ENCODE data around the gene CACFD1. TPM values are rescaled to one million over a fixed set of nuclear protein-coding genes. Genes with fewer than 3 reads are reported as not detected.

The CACFD1 gene
- total RNA-seq, 1 donor from 2014 or later: 13.1 TPM

- DNase-seq (ENCODE audit: low read depth) (no peak), FAIRE-seq (no peak)
- Mint-ChIP-seq H3K36me3 (ENCODE audit: low read depth, unreplicated experiment) (peaks cover 5% of the 10 kb centered on the region), H3K4me1 (ENCODE audit: low read depth, unreplicated experiment) (no peaks in the 10 kb centered on the region), H3K9me3 (ENCODE audit: unreplicated experiment) (no peaks in the 10 kb centered on the region), H3K4me3 (ENCODE audit: unreplicated experiment) (no peak overlapping the region), H3K27me3 (ENCODE audit: low read depth, unreplicated experiment) (peaks cover 2% of the 10 kb centered on the region), H3K27ac (ENCODE audit: unreplicated experiment) (no peak overlapping the region)
- no peaks in the 10 kb centered on the region for H4K20me1 ChIP-seq (ENCODE audit: insufficient read depth, low read length)
- no peak overlapping the region for H3K9ac ChIP-seq (ENCODE audit: low read length)
- no peaks in the 10 kb centered on the region for H3K9me3 ChIP-seq (ENCODE audit: insufficient read depth, low read depth, low read length)
- H3K4me1 ChIP-seq (ENCODE audit: insufficient read depth, low read length): no peaks in the 10 kb centered on the region
- H3K79me2 ChIP-seq (ENCODE audit: insufficient read depth, low read length): no peaks in the 10 kb centered on the region
- no peaks in the 10 kb centered on the region for H3K36me3 ChIP-seq (ENCODE audit: insufficient read depth, low read length)
- no peak overlapping the region for H3K4me3 ChIP-seq (ENCODE audit: insufficient read depth, low read depth, low read length)
- no peak overlapping the region for H3K27ac ChIP-seq (ENCODE audit: low read depth, low read length)
- no peaks in the 10 kb centered on the region for H3K27me3 ChIP-seq (ENCODE audit: insufficient read depth, low read length)
- H3K4me2 ChIP-seq (ENCODE audit: low read length): no peak overlapping the region
- TF ChIP-seq EZH2 (IDR thresholded peaks at IDR 0.05; ENCODE audit: insufficient read depth, low read length) (no peak), CTCF (IDR thresholded peaks at IDR 0.05; ENCODE audit: insufficient read depth, low read depth, low read length) (no peak)
- no peak overlapping the region for H2AFZ ChIP-seq (ENCODE audit: low read depth, low read length)
Observed at GRCh38 chr9:133433351-133433843, 26.4 kb upstream of the CACFD1 start.

- DNase-seq (ENCODE audit: low read depth) (no peak), FAIRE-seq (no peak)
- Histone ChIP-seq H3K9me3 (ENCODE audit: insufficient read depth, low read depth, low read length) (no peaks in the 10 kb centered on the region), H3K27ac (ENCODE audit: low read depth, low read length) (no peak overlapping the region), H4K20me1 (ENCODE audit: insufficient read depth, low read length) (no peaks in the 10 kb centered on the region), H3K4me2 (ENCODE audit: low read length) (no peak overlapping the region), H3K79me2 (ENCODE audit: insufficient read depth, low read length) (no peaks in the 10 kb centered on the region), H3K36me3 (ENCODE audit: insufficient read depth, low read length) (no peaks in the 10 kb centered on the region), H2AFZ (ENCODE audit: low read depth, low read length) (no peak overlapping the region), H3K27me3 (ENCODE audit: insufficient read depth, low read length) (no peaks in the 10 kb centered on the region), H3K4me3 (ENCODE audit: insufficient read depth, low read depth, low read length) (no peak overlapping the region), H3K9ac (ENCODE audit: low read length) (no peak overlapping the region), H3K4me1 (ENCODE audit: insufficient read depth, low read length) (no peaks in the 10 kb centered on the region)
- Mint-ChIP-seq H3K9me3 (ENCODE audit: unreplicated experiment) (no peaks in the 10 kb centered on the region), H3K4me1 (ENCODE audit: low read depth, unreplicated experiment) (no peaks in the 10 kb centered on the region), H3K4me3 (ENCODE audit: unreplicated experiment) (no peak overlapping the region), H3K27me3 (ENCODE audit: low read depth, unreplicated experiment) (peaks cover 20% of the 10 kb centered on the region), H3K27ac (ENCODE audit: unreplicated experiment) (no peak overlapping the region), H3K36me3 (ENCODE audit: low read depth, unreplicated experiment) (peaks cover 2% of the 10 kb centered on the region)
- TF ChIP-seq CTCF (IDR thresholded peaks at IDR 0.05; ENCODE audit: insufficient read depth, low read depth, low read length) (no peak), EZH2 (IDR thresholded peaks at IDR 0.05; ENCODE audit: insufficient read depth, low read length) (no peak)
Observed at GRCh38 chr9:133436681-133437080, 23.1 kb upstream of the CACFD1 start.

- Histone ChIP-seq H3K4me2 (ENCODE audit: low read length) (no peak overlapping the region), H3K27me3 (ENCODE audit: insufficient read depth, low read length) (no peaks in the 10 kb centered on the region), H2AFZ (ENCODE audit: low read depth, low read length) (no peak overlapping the region), H3K36me3 (ENCODE audit: insufficient read depth, low read length) (no peaks in the 10 kb centered on the region), H4K20me1 (ENCODE audit: insufficient read depth, low read length) (no peaks in the 10 kb centered on the region), H3K9me3 (ENCODE audit: insufficient read depth, low read depth, low read length) (no peaks in the 10 kb centered on the region), H3K9ac (ENCODE audit: low read length) (no peak overlapping the region), H3K4me1 (ENCODE audit: insufficient read depth, low read length) (no peaks in the 10 kb centered on the region), H3K4me3 (ENCODE audit: insufficient read depth, low read depth, low read length) (no peak overlapping the region), H3K79me2 (ENCODE audit: insufficient read depth, low read length) (no peaks in the 10 kb centered on the region), H3K27ac (ENCODE audit: low read depth, low read length) (no peak overlapping the region)
- Mint-ChIP-seq H3K27me3 (ENCODE audit: low read depth, unreplicated experiment) (peaks cover 24% of the 10 kb centered on the region), H3K4me1 (ENCODE audit: low read depth, unreplicated experiment) (no peaks in the 10 kb centered on the region), H3K4me3 (ENCODE audit: unreplicated experiment) (no peak overlapping the region), H3K9me3 (ENCODE audit: unreplicated experiment) (no peaks in the 10 kb centered on the region), H3K27ac (ENCODE audit: unreplicated experiment) (no peak overlapping the region), H3K36me3 (ENCODE audit: low read depth, unreplicated experiment) (peaks cover 2% of the 10 kb centered on the region)
- no peak for FAIRE-seq
- no peak for DNase-seq (ENCODE audit: low read depth)
- TF ChIP-seq CTCF (IDR thresholded peaks at IDR 0.05; ENCODE audit: insufficient read depth, low read depth, low read length): no peak
- no peak for TF ChIP-seq EZH2 (IDR thresholded peaks at IDR 0.05; ENCODE audit: insufficient read depth, low read length)
Observed at GRCh38 chr9:133437753-133438531, 21.8 kb upstream of the CACFD1 start.
